SK-N-MC (cell line): ENCODE measurements around the gene PTPRM.

Experiments
- EZH2 ChIP-seq: fragments of 200-600 bp; sonication (generic); IDR thresholded peaks from one replicate; pipeline ENCODE4 v1.6.1; 2017; ENCODE audit warnings: antibody characterized with exemption
- POLR2AphosphoS5 ChIP-seq: IDR thresholded peaks from 2 replicates; pipeline ENCODE4 v1.6.1; 2012; ENCODE audit warnings: mild to moderate bottlenecking, low read depth, low read length, borderline replicate concordance

GRCh38 chr18:8073167-8073566 is 506.1 kb downstream of the PTPRM start:
- TF ChIP-seq POLR2AphosphoS5 (no peak), EZH2 (no peak)
